ENCODE data around the gene PRPSAP2.

DNA sequence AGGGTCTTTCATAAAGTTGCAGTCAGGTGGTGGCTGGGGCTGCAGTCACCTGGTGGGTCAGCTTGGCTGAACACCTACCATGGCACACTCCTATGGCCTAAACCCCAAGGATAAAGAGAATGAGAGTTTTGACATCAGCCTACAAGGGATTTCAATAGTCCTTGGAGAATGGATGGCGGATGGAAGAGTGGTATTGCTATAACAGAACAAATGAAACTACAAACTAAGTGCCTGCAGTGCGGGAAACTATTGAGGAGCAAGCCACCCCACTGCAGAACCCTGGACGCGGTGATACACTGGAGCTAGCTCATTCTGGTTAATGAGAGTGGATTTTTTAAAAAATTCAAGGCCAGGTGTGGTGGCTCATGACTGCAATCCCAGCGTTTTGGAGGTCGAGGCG lies 3.0 kb upstream of the PRPSAP2 start:
- TF ChIP-seq POLR2A (IDR thresholded peaks at IDR 0.05) = no peak
- no peak for TF ChIP-seq CTCF (IDR thresholded peaks at IDR 0.05)
- TF ChIP-seq EP300 (IDR thresholded peaks at IDR 0.05) = no peak
- no peak for TF ChIP-seq POLR2AphosphoS5 (IDR thresholded peaks at IDR 0.05)

Data from sigmoid colon (tissue), 4 donors.